AG04449 (cell line): ENCODE results near the gene IGSF6.
"Not testable (repeated sequence)": the region's sequence is repeated elsewhere in the genome, so short reads cannot be mapped to it uniquely, and the experiment has no call there.

Source experiments
- CTCF ChIA-PET: fragments of 350-600 bp; formaldehyde crosslinking; extraction: SDS; loops from one replicate; lab custom pipeline; 2021; ENCODE audit warnings: antibody characterized with exemption; lab: Yijun Ruan, JAX
- POLR2A ChIA-PET: fragments of 400-600, 350-600 bp; formaldehyde crosslinking; extraction: SDS; loops from one replicate; lab custom pipeline; 2020; ENCODE audit warnings: antibody characterized with exemption, inconsistent platforms; lab: Yijun Ruan, JAX
- DNase-seq: peaks from one replicate; pipeline ENCODE4 v3.0.0-alpha.2; 2010; ENCODE audit warnings: low read depth, low spot score
- H3K4me3 ChIP-seq: 2 replicates; pipeline ENCODE4 v1.5.1; 2011; ENCODE audit warnings: low read depth, mild to moderate bottlenecking, control low read depth, low read length
- TF ChIP-seq, protein P1 (sequence below): IDR thresholded peaks from one replicate; pipeline ENCODE4 v1.5.1; 2011; ENCODE audit warnings: mild to moderate bottlenecking, moderate library complexity, low read length, control low read depth, inconsistent platforms; ENCODE audit not compliant: insufficient read depth; ENCODE audit errors: missing control alignments

The IGSF6 gene

DNA sequence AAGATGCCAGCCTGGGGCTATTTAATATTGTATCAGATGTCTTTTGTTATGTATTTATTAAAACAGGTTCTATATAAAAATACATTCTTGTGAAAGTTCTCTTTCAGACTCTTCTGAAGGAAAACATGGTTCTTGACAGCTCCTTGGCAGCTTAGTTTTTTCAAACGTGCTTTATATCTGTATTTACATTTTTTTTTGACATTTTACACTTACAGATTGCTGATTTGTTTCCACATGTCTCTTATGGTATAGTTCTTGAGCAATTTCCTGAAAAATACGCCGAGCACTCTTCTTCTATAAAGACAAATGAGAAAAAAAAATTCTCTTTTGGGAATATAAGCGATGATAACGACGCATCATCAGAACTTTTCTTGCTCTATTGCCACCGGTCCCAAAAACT is 9.5 kb downstream of the IGSF6 start:
- H3K4me3 ChIP-seq = no peak overlapping the region
- TF ChIP-seq, protein P1, sequence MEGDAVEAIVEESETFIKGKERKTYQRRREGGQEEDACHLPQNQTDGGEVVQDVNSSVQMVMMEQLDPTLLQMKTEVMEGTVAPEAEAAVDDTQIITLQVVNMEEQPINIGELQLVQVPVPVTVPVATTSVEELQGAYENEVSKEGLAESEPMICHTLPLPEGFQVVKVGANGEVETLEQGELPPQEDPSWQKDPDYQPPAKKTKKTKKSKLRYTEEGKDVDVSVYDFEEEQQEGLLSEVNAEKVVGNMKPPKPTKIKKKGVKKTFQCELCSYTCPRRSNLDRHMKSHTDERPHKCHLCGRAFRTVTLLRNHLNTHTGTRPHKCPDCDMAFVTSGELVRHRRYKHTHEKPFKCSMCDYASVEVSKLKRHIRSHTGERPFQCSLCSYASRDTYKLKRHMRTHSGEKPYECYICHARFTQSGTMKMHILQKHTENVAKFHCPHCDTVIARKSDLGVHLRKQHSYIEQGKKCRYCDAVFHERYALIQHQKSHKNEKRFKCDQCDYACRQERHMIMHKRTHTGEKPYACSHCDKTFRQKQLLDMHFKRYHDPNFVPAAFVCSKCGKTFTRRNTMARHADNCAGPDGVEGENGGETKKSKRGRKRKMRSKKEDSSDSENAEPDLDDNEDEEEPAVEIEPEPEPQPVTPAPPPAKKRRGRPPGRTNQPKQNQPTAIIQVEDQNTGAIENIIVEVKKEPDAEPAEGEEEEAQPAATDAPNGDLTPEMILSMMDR = no peak
- ChIA-PET POLR2A (no interaction called here), CTCF (interaction anchor here (0.6 to 10.9 kb wide), 8 partner anchors 12 to 74 kb away, joined by 3 to 150 read pairs (median 18); no protein-coding TSS in a partner anchor)
- no peak for DNase-seq

DNA sequence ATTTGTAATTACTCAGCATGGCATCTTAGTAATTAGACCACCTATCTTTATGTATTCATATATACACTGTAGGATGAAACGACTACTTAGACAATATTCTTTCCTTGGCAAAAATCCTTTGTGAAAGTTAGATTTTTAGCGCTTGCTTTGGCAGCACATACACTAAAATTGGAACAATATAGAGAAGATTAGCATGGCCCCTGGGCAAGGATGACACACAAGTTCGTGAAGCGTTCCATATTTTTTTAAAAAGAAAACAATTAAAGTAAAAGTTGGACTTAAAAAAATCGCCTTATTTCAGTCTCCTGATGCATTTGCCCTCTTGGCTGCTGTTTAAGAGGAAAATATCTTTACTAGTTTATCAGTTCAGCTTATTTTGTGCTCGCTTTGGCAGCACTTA is 10.5 kb downstream of the IGSF6 start:
- no peak overlapping the region for H3K4me3 ChIP-seq
- ChIA-PET CTCF (interaction anchor here (0.9 to 10.9 kb wide), 8 partner anchors 11 to 66 kb away, joined by 3 to 150 read pairs (median 17); no protein-coding TSS in a partner anchor), POLR2A (no interaction called here)
- no peak for DNase-seq
- TF ChIP-seq, protein P1 = no peak

DNA sequence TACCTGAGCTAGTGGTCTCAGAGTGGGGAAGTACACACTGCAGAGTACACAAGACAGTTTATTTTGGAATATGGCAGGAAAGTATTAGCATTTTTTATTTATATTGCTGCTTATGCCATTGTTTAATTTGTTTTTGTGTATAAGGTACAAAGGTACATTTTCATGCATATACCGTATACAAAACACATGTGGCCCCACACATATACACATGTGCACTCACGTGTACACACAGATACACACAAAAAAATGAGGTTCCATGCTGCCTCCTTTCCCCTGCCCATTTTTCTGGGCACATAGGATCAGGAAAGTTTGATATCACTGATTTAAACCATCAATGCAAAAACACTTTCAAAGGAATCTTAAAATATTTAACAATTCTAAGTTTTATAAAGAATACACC is 12.9 kb downstream of the IGSF6 start:
- no peak for DNase-seq
- TF ChIP-seq, protein P1 = no peak
- ChIA-PET CTCF (interaction anchor here (0.9 to 10.9 kb wide), 12 partner anchors 10 to 76 kb away, joined by 3 to 150 read pairs (median 10); partner anchors contain the start of gene IGSF6), POLR2A (interaction anchor here (0.6 kb wide), 1 partner anchor 55 kb away, joined by 3 read pairs; no protein-coding TSS in a partner anchor)
- no peak overlapping the region for H3K4me3 ChIP-seq

DNA sequence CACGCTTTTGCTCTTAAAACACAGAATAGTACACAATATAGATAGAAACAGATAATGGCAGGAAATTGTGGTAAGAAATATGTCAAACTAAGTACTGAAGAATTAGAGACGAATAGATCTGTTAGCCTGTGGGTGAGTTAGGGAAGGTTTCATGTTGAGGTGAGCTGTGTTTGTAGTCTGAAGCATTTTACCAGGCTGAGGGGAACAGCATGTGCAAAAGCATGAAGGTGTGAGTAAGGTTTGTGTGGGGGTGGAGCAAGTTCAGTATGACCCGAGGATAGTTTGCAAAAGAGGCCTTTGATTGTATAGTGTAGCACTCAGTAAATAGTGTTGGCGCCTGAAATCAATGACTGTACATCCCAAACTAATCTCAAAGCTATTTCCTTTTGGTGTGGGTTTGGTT is 13.8 kb downstream of the IGSF6 start:
- TF ChIP-seq, protein P1 = no peak
- H3K4me3 ChIP-seq = no peak overlapping the region
- ChIA-PET CTCF (interaction anchor here (0.9 to 6.7 kb wide), 11 partner anchors 9 to 75 kb away, joined by 3 to 102 read pairs (median 9); partner anchors contain the start of gene IGSF6), POLR2A (no interaction called here)
- DNase-seq = no peak

DNA sequence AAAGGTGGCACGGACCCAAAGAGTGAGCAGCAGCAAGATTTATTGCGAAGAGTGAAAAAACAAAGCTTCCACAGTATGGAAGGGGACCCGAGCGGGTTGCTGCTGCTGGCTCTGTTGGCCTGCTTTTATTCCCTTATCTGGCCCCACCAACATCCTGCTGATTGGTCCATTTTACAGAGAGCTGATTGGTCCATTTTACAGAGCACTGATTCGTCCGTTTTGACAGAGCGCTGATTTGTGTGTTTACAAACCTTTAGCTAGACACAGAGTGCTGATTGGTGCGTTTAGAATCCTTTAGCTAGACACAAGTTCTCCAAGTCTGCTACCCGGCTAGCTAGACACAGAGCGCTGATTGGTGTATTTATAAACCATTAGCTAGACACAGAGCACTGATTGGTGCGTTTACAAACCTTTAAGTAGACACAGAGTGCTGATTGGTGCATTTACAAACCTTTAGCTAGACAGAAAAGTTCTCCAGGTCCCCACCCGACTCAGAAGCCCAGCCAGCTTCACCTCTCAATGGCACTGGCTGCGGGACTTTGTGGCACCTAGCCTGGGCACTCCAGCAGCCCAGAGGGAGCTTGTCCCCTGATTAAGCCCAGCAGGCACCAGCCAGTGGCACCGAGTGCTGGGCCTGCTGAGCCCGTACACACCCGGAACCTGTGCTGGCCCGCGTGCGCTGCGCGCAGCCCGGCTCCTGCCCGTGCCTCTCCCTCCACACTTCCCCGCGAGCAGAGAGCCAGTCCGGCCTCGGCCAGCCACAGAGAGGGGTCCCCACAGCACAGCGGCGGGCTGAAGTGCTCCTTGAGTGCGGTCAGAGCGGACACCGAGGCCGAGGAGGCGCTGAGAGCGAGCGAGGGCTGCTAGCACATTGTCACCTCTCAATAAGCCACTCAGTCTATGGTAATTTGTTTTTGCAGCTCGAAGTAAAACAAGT is 15.1 kb downstream of the IGSF6 start:
- no peak for DNase-seq
- CTCF ChIA-PET = interaction anchor here (0.8 to 6.7 kb wide), 6 partner anchors 8 to 54 kb away, joined by 3 to 102 read pairs (median 8); no protein-coding TSS in a partner anchor
- H3K4me3 ChIP-seq = no peak overlapping the region
- POLR2A ChIA-PET = interaction anchor here (1.0 kb wide), 1 partner anchor 11 kb away, joined by 3 read pairs; no protein-coding TSS in a partner anchor
- TF ChIP-seq, protein P1 = no peak

DNA sequence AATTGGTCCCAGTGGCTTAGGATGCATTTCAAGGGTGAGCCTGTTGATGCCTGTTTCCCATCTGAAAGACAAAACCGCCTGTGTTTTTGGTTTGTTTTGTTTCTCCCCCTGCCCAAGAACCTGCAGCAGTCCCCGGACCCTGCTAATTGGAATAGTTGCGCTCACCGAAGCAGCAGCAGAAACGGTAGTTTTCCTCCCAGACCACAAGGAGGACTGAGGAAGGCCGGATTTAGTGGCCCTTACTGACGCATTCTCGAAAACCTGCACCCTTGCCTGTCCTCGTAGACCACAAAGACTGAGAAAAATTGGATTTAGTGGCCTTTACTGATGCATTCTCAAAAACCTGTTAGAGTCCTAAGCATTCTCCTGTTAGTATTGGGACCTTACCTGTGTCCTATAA is 16.7 kb downstream of the IGSF6 start:
- CTCF ChIA-PET, DNase-seq, POLR2A ChIA-PET, H3K4me3 ChIP-seq: not testable (repeated sequence)
